IMR-90 (cell line): ENCODE data around the gene SOWAHC. TPM values are rescaled to one million over a fixed set of nuclear protein-coding genes. Genes with fewer than 3 reads are reported as not detected.

Experiments used
- ATAC-seq: fragments of 200-7000 bp; cut with Tn5 transposase; 2 replicates; pipeline ENCODE4 v1.9.1; 2020; ENCODE audit warnings: low read depth, mild to moderate bottlenecking, moderate library complexity
- BruUV-seq: library from RNA; stranded (reverse); fragments of 400-500 nt; replicated peaks from 2 replicates; lab custom pipeline; 2021; lab: Mats Ljungman, UMichigan
- CTCF ChIA-PET: fragments of 300-600 bp; formaldehyde crosslinking; extraction: SDS; loops from one replicate; lab custom pipeline; 2021; ENCODE audit warnings: antibody characterized with exemption; lab: Yijun Ruan, JAX
- POLR2A ChIA-PET: fragments of 300-600 bp; sonication (Branson Sonifier 250); formaldehyde crosslinking; loops from one replicate; lab custom pipeline; 2022; ENCODE audit warnings: antibody characterized with exemption; ENCODE audit not compliant: unreplicated experiment; lab: Charles Lee
- DNase-seq: peaks from one replicate; pipeline ENCODE4 v3.0.0; 2013
- H2AFZ ChIP-seq: replicated peaks from 2 replicates; pipeline ENCODE3; 2013; ENCODE audit warnings: low read length, mild to moderate bottlenecking; ENCODE audit not compliant: poor library complexity
- H2AK5ac ChIP-seq: 2 replicates; pipeline ENCODE4 v1.6.1; 2013; ENCODE audit warnings: low read depth, low read length, inconsistent platforms
- H2AK9ac ChIP-seq: replicated peaks from 2 replicates; pipeline ENCODE3; 2013; ENCODE audit warnings: mild to moderate bottlenecking, low read depth, low read length, moderate library complexity; ENCODE audit not compliant: poor library complexity
- H2BK120ac ChIP-seq: 2 replicates; pipeline ENCODE4 v1.6.1; 2013; ENCODE audit warnings: low read depth, low read length, inconsistent platforms
- H2BK15ac ChIP-seq: 3 replicates; pipeline ENCODE4 v1.6.1; 2013; ENCODE audit warnings: low read depth, low read length, inconsistent platforms
- H2BK20ac ChIP-seq: 2 replicates; pipeline ENCODE4 v1.6.1; 2013; ENCODE audit warnings: low read depth, mild to moderate bottlenecking, inconsistent platforms, low read length, moderate library complexity
- H2BK5ac ChIP-seq: 2 replicates; pipeline ENCODE4 v1.6.1; 2013; ENCODE audit warnings: mild to moderate bottlenecking, low read depth, low read length, inconsistent platforms; ENCODE audit not compliant: poor library complexity, severe bottlenecking
- H3K14ac ChIP-seq: replicated peaks from 2 replicates; pipeline ENCODE4 v1.6.1; 2013; ENCODE audit warnings: low read depth, low read length, inconsistent platforms
- H3K18ac ChIP-seq: 2 replicates; pipeline ENCODE4 v1.6.1; 2013; ENCODE audit warnings: low read depth, low read length, control low read depth
- H3K23ac ChIP-seq: 2 replicates; pipeline ENCODE4 v1.6.1; 2013; ENCODE audit warnings: low read depth, low read length, inconsistent platforms
- H3K27ac ChIP-seq: 2 replicates; pipeline ENCODE4 v1.5.1; 2013; ENCODE audit warnings: mild to moderate bottlenecking, control low read depth, low read length; ENCODE audit not compliant: insufficient read depth
- H3K27me3 ChIP-seq: 2 replicates; pipeline ENCODE4 v1.6.1; 2013; ENCODE audit warnings: low read length; ENCODE audit not compliant: control insufficient read depth, insufficient read depth
- H3K36me3 ChIP-seq: 2 replicates; pipeline ENCODE4 v1.6.1; 2013; ENCODE audit warnings: low read length, mixed read lengths; ENCODE audit not compliant: control insufficient read depth, insufficient read depth
- H3K4ac ChIP-seq: 2 replicates; pipeline ENCODE4 v1.6.1; 2013; ENCODE audit warnings: low read depth, low read length, inconsistent platforms
- H3K4me1 ChIP-seq: 2 replicates; pipeline ENCODE4 v1.6.1; 2013; ENCODE audit warnings: low read length, mixed read lengths; ENCODE audit not compliant: control insufficient read depth, insufficient read depth
- H3K4me2 ChIP-seq: 2 replicates; pipeline ENCODE4 v1.6.1; 2013; ENCODE audit warnings: low read depth, mild to moderate bottlenecking, control low read depth, low read length, moderate library complexity
- H3K4me3 ChIP-seq: 2 replicates; pipeline ENCODE4 v1.5.1; 2013; ENCODE audit warnings: low read depth, mild to moderate bottlenecking, control low read depth, low read length, moderate library complexity; ENCODE audit not compliant: insufficient read depth
- H3K56ac ChIP-seq: 2 replicates; pipeline ENCODE4 v1.6.1; 2013; ENCODE audit warnings: low read length, inconsistent platforms; ENCODE audit not compliant: insufficient read depth; ENCODE audit errors: extremely low read depth
- H3K79me1 ChIP-seq, 2 experiments: 2 replicates each; pipeline ENCODE4 v1.6.1; 2013; ENCODE audit warnings: low read length in 2 of 2, inconsistent platforms in 1 of 2, low read depth in 1 of 2
- H3K9ac ChIP-seq: 2 replicates; pipeline ENCODE4 v1.6.1; 2013; ENCODE audit warnings: low read depth, low read length, control low read depth
- H3K9me1 ChIP-seq: 2 replicates; pipeline ENCODE4 v1.6.1; 2013; ENCODE audit warnings: low read length, inconsistent platforms; ENCODE audit not compliant: insufficient read depth
- H3K9me3 ChIP-seq: 2 replicates; pipeline ENCODE4 v1.6.1; 2013; ENCODE audit warnings: low read length; ENCODE audit not compliant: control insufficient read depth, insufficient read depth
- H4K20me1 ChIP-seq: 2 replicates; pipeline ENCODE4 v1.6.1; 2013; ENCODE audit warnings: low read length, inconsistent platforms; ENCODE audit not compliant: insufficient read depth
- H4K5ac ChIP-seq: 2 replicates; pipeline ENCODE4 v1.6.1; 2013; ENCODE audit warnings: mild to moderate bottlenecking, low read depth, low read length, control low read depth
- H4K8ac ChIP-seq, 2 experiments: 2 replicates each; pipeline ENCODE4 v1.6.1; 2013; ENCODE audit warnings: low read depth in 2 of 2, low read length in 2 of 2, control low read depth in 1 of 2, inconsistent platforms in 1 of 2
- H4K91ac ChIP-seq: 2 replicates; pipeline ENCODE4 v1.6.1; 2013; ENCODE audit warnings: low read depth, low read length, inconsistent platforms; ENCODE audit not compliant: insufficient read depth
- CEBPB ChIP-seq: IDR thresholded peaks from 2 replicates; pipeline ENCODE4 v1.6.1; 2012; ENCODE audit warnings: low read depth, low read length, improper control_type of control experiment
- MXI1 ChIP-seq: IDR thresholded peaks from 2 replicates; pipeline ENCODE4 v1.6.1; 2012; ENCODE audit warnings: low read depth, mild to moderate bottlenecking, low read length, moderate library complexity, borderline replicate concordance
- WGBS, 2 experiments: methylation state at CpG; one replicate each; pipeline versions ENCODE4 v1.1.5 to v1.1.7; 2013; ENCODE audit warnings: missing lambda C conversion rate in 2 of 2; ENCODE audit not compliant: insufficient read length in 1 of 2; ENCODE audit errors: extremely low coverage in 2 of 2; 5-methylcytosine and 5-hydroxymethylcytosine counted together
- dilution Hi-C: fragments of 300-500 bp; cut with HindIII; formaldehyde crosslinking; loops from one replicate; pipeline ENCODE4 v1.14.3; 2018; ENCODE audit warnings: low sequenced_read_pairs; ENCODE audit not compliant: unreplicated experiment
- in situ Hi-C: fragments of 300-500 bp; cut with MboI; formaldehyde crosslinking; loops from 3 replicates; pipeline ENCODE4 v1.14.3; 2019; ENCODE audit warnings: low sequenced_read_pairs, inconsistent platforms, mixed read lengths
- intact Hi-C: fragments of 100-400 bp; cut with micrococcal nuclease; formaldehyde crosslinking; loops from 2 replicates; pipeline ENCODE4 v1.10.0; 2022
- polyA plus RNA-seq, 3 experiments: library from polyadenylated mRNA; depleted of rRNA; stranded (reverse); fragments of >200 nt; gene quantifications; 2 replicates each; pipeline ENCODE4 v1.2.3, GENCODE V29; 2012; ENCODE audit warnings: low replicate concordance in 1 of 3
- total RNA-seq: library from RNA; depleted of rRNA; stranded (reverse); fragments of >200 nt; gene quantifications from 2 replicates; pipeline ENCODE4 v1.2.3, GENCODE V29; 2012
- TF ChIP-seq, protein P1 (sequence below): fragments of 150-350 bp; IDR thresholded peaks from 2 replicates; pipeline ENCODE4 v1.6.1; 2016; ENCODE audit warnings: low read depth, mild to moderate bottlenecking, low read length, moderate library complexity, borderline replicate concordance

SOWAHC gene
- total and polyA plus RNA-seq, 2 of the 4 experiments (the other 2 are of a cell fraction): 3.2 to 4.8 TPM

DNA sequence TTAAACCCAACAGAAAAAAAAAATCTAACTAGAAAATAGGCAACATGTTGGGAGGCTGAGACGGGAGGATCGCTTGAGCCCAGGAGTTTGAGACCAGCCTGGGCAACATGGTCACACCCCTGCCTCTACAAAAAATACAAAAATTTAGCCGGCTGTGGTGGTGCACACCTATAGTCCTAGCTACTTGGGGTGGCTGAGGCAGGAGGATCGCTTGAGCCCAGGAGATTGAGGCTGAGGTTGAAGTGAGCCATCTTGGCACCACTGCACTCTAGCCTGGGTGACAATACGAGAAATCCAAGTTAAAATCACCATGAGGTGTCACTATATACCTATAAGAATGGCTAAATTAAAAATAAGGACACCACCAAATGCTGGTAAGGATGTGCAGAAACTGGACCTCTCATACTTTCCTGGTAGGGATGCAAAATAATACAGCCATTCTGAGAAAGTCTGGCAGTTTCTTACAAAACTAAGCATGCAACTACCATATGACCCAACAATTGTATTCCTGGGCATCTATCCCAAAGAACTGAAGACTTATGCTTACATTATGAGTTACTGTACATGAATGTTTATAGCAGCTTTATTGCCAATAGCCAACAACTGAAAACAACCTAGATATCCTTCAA is 2.6 kb upstream of the SOWAHC start:
- peak overlapping the region; percentile 79 for H3K27ac ChIP-seq
- dilution Hi-C loops: no loop called here
- no peak for ATAC-seq

More for the DNA sequence above, 2.6 kb upstream of the SOWAHC start:
- Histone ChIP-seq H3K23ac (no peak overlapping the region), H4K5ac (peak overlapping the region; percentile 9), H4K20me1 (peaks cover 16% of the 10 kb centered on the region; the same call in 1 of the 2 replicates), H2AK9ac (no peak overlapping the region), H4K8ac (peak overlapping the region in 1 of 2 experiments; percentile 3; a peak in 1 of 4 replicates), H2AFZ (no peak overlapping the region), H3K9me3 (no peaks in the 10 kb centered on the region), H3K36me3 (no peaks in the 10 kb centered on the region), H3K56ac (0 out of 2 replicates have a peak overlapping the region, but pooled peaks have one; percentile 1), H3K4ac (peak overlapping the region; percentile 34; the same call in 1 of the 2 replicates), H3K9me1 (peaks cover 7% of the 10 kb centered on the region; the same call in 1 of the 2 replicates), H3K18ac (no peak overlapping the region), H2BK120ac (no peak overlapping the region), H4K91ac (peak overlapping the region; percentile 1; the same call in 1 of the 2 replicates), H2BK15ac (no peak overlapping the region), H3K79me1 (peaks cover 4 to 51% of the 10 kb centered on the region in 2 experiments; a peak in 3 of 4 replicates), H2AK5ac (peak overlapping the region; percentile 2; the same call in 1 of the 2 replicates), H3K9ac (no peak overlapping the region), H3K14ac (0 out of 2 replicates have a peak overlapping the region, but pooled peaks have one; percentile 7), H3K4me3 (peak overlapping the region; percentile 96; the same call in 1 of the 2 replicates), H2BK5ac (peak overlapping the region; percentile 91), H2BK20ac (no peak overlapping the region), H3K4me1 (peaks cover 24% of the 10 kb centered on the region), H3K27me3 (no peaks in the 10 kb centered on the region), H3K4me2 (peak overlapping the region; percentile 99)
- WGBS, 2 experiments: no CpG with 5 or more reads among the region's 5 CpGs
- no TSS peak for BruUV-seq
- intact Hi-C loops (loop anchor here (5.0 kb wide), 1 partner anchor 49 kb away; no protein-coding TSS in a partner anchor), in situ Hi-C loops (loop anchor here (5.0 kb wide), 1 partner anchor 39 kb away; no protein-coding TSS in a partner anchor)
- DNase-seq: peak; percentile 96
- ChIA-PET CTCF (no interaction called here), POLR2A (no interaction called here)
- 0 out of 2 replicates have a peak, but pooled peaks have one; percentile 32 for TF ChIP-seq MXI1
- TF ChIP-seq, protein P1, sequence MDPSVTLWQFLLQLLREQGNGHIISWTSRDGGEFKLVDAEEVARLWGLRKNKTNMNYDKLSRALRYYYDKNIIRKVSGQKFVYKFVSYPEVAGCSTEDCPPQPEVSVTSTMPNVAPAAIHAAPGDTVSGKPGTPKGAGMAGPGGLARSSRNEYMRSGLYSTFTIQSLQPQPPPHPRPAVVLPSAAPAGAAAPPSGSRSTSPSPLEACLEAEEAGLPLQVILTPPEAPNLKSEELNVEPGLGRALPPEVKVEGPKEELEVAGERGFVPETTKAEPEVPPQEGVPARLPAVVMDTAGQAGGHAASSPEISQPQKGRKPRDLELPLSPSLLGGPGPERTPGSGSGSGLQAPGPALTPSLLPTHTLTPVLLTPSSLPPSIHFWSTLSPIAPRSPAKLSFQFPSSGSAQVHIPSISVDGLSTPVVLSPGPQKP: no peak
- peak; percentile 80 for TF ChIP-seq CEBPB
